GM10266 (cell line): ENCODE results near the gene RNH1.

Experiments
- DNase-seq: peaks from one replicate; pipeline ENCODE4 v3.0.0; 2012; ENCODE audit errors: extremely low spot score
- CTCF ChIP-seq: IDR thresholded peaks from 2 replicates; pipeline ENCODE4 v1.5.1; 2012; ENCODE audit warnings: mild to moderate bottlenecking, low read depth; ENCODE audit not compliant: control insufficient read depth, insufficient read depth; ENCODE audit errors: missing control alignments

RNH1 gene

GRCh38 chr11:487571-488021 lies 19.4 kb downstream of the RNH1 start:
- no peak for TF ChIP-seq CTCF
- DNase-seq: no peak

GRCh38 chr11:486189-486588 lies 20.9 kb downstream of the RNH1 start:
- DNase-seq: no peak
- no peak for TF ChIP-seq CTCF

GRCh38 chr11:484616-485015 lies 22.4 kb downstream of the RNH1 start:
- DNase-seq: no peak
- TF ChIP-seq CTCF: no peak

- no peak for DNase-seq
- no peak for TF ChIP-seq CTCF
Observed at GRCh38 chr11:479311-479710, 27.7 kb downstream of the RNH1 start.

GRCh38 chr11:477052-477715 lies 29.9 kb downstream of the RNH1 start:
- TF ChIP-seq CTCF: no peak

GRCh38 chr11:476416-476815 lies 30.6 kb downstream of the RNH1 start:
- no peak for TF ChIP-seq CTCF
- DNase-seq: no peak

More at GRCh38 chr11:477052-477715, 29.9 kb downstream of the RNH1 start:
- no peak for DNase-seq

GRCh38 chr11:475941-476340 lies 31.1 kb downstream of the RNH1 start:
- no peak for TF ChIP-seq CTCF

More at GRCh38 chr11:475941-476340, 31.1 kb downstream of the RNH1 start:
- no peak for DNase-seq
